Activated CD8-positive, alpha-beta memory T cell treated with anti-CD3 and anti-CD28 coated beads for 36 hours (primary cell): Measurements from ENCODE around the gene DPEP2NB. TPM values are rescaled to one million over a fixed set of nuclear protein-coding genes. Genes with fewer than 3 reads are reported as not detected.
"Not testable (repeated sequence)": the region's sequence is repeated elsewhere in the genome, so short reads cannot be mapped to it uniquely, and the experiment has no call there.

Experiments
- CTCF ChIA-PET: fragments of 350-600 bp; sonication (Branson Sonifier 250); formaldehyde crosslinking; loops from one replicate; lab custom pipeline; 2021; ENCODE audit warnings: antibody characterized with exemption; lab: Charles Lee
- POLR2A ChIA-PET: fragments of 350-600 bp; sonication (Branson Sonifier 250); formaldehyde crosslinking; loops from one replicate; lab custom pipeline; 2021; ENCODE audit warnings: antibody characterized with exemption; lab: Charles Lee
- total RNA-seq, 2 experiments: library from RNA; stranded (reverse); gene quantifications; one replicate each; pipeline ENCODE4 v1.2.3, GENCODE V29; 2021

DPEP2NB gene
- total RNA-seq, 2 experiments from 2014 or later, result not detected

GRCh38 chr16:68022728-68023537 lies 7.2 kb upstream of the DPEP2NB start, which contains the start of the genes DDX28 and DUS2:
DDX28 (minus strand) TSS chr16:68023232; CDS start chr16:68023202, 30 bp downstream.
DUS2 (plus strand) TSS chr16:68023284; CDS start chr16:68038024, 14,740 bp downstream.
- CTCF ChIA-PET, result interaction anchor here (0.7 to 2.3 kb wide), 16 partner anchors 13 to 183 kb away, joined by 3 to 8 read pairs (median 4); no protein-coding TSS in a partner anchor
- POLR2A ChIA-PET, result interaction anchor here (0.6 to 1.9 kb wide), 7 partner anchors 11 to 57 kb away, joined by 3 to 11 read pairs (median 5); partner anchors contain the start of gene DPEP2

GRCh38 chr16:68022278-68022727 lies 6.6 kb upstream of the DPEP2NB start:
- ChIA-PET POLR2A (interaction anchor here (0.6 to 1.9 kb wide), 5 partner anchors 10 to 58 kb away, joined by 4 to 11 read pairs (median 5); no protein-coding TSS in a partner anchor), CTCF (interaction anchor here (0.7 to 2.3 kb wide), 6 partner anchors 16 to 148 kb away, joined by 3 to 8 read pairs (median 4); no protein-coding TSS in a partner anchor)

GRCh38 chr16:68021490-68021889 lies 5.8 kb upstream of the DPEP2NB start:
- POLR2A ChIA-PET, result interaction anchor here (1.7 kb wide), 1 partner anchor 16 kb away, joined by 5 read pairs; no protein-coding TSS in a partner anchor
- CTCF ChIA-PET, result interaction anchor here (1.5 kb wide), 1 partner anchor 147 kb away, joined by 3 read pairs; no protein-coding TSS in a partner anchor

- ChIA-PET POLR2A (no interaction called here), CTCF (no interaction called here)
Measured at GRCh38 chr16:68019167-68019680, 3.5 kb upstream of the DPEP2NB start.

GRCh38 chr16:68013440-68013839 lies 2.3 kb downstream of the DPEP2NB start:
- ChIA-PET CTCF (interaction anchor here (1.2 kb wide), 1 partner anchor 15 kb away, joined by 3 read pairs; no protein-coding TSS in a partner anchor), POLR2A (no interaction called here)

GRCh38 chr16:68009872-68010271 lies 5.8 kb downstream of the DPEP2NB start:
- CTCF ChIA-PET, result interaction anchor here (1.5 kb wide), 1 partner anchor 7 kb away, joined by 3 read pairs; no protein-coding TSS in a partner anchor
- POLR2A ChIA-PET, result not testable (repeated sequence)

- ChIA-PET CTCF (interaction anchor here (1.6 kb wide), 1 partner anchor 10 kb away, joined by 4 read pairs; the partner anchor contains the start of gene DPEP2), POLR2A (no interaction called here)
Measured at GRCh38 chr16:68009157-68009735, 6.5 kb downstream of the DPEP2NB start.

GRCh38 chr16:68005786-68006286 lies 9.9 kb downstream of the DPEP2NB start:
- ChIA-PET CTCF (interaction anchor here (0.6 to 1.4 kb wide), 5 partner anchors 11 to 482 kb away, joined by 3 to 8 read pairs (median 4); partner anchors contain the start of genes DDX28, DUS2 and ESRP2), POLR2A (interaction anchor here (0.6 to 1.5 kb wide), 5 partner anchors 16 to 280 kb away, joined by 3 to 6 read pairs (median 3); partner anchors contain the start of genes DDX28 and DUS2)

GRCh38 chr16:68005211-68005610 lies 10.5 kb downstream of the DPEP2NB start:
- ChIA-PET POLR2A (interaction anchor here (0.6 to 1.5 kb wide), 4 partner anchors 17 to 280 kb away, joined by 3 to 6 read pairs (median 5); partner anchors contain the start of genes DDX28 and DUS2), CTCF (interaction anchor here (0.6 to 1.4 kb wide), 6 partner anchors 13 to 481 kb away, joined by 3 to 8 read pairs (median 4); partner anchors contain the start of genes DDX28, DUS2 and ESRP2)

GRCh38 chr16:68003031-68003430 lies 12.7 kb downstream of the DPEP2NB start:
- CTCF ChIA-PET, result interaction anchor here (0.7 to 1.1 kb wide), 3 partner anchors 8 to 37 kb away, joined by 3 read pairs; no protein-coding TSS in a partner anchor
- POLR2A ChIA-PET, result interaction anchor here (0.6 to 2.2 kb wide), 2 partner anchors 20 to 1624 kb away, joined by 3 to 11 read pairs; partner anchors contain the start of genes DDX28 and DUS2

- POLR2A ChIA-PET, result no interaction called here
Measured at GRCh38 chr16:68000450-68000849, 15.3 kb downstream of the DPEP2NB start.

GRCh38 chr16:67999985-68000384 lies 15.7 kb downstream of the DPEP2NB start:
- ChIA-PET POLR2A (no interaction called here), CTCF (interaction anchor here (0.7 kb wide), 1 partner anchor 1339 kb away, joined by 4 read pairs; no protein-coding TSS in a partner anchor)

More at GRCh38 chr16:68000450-68000849, 15.3 kb downstream of the DPEP2NB start:
- CTCF ChIA-PET, result interaction anchor here (0.7 to 1.8 kb wide), 2 partner anchors 41 to 1340 kb away, joined by 4 to 6 read pairs; no protein-coding TSS in a partner anchor

GRCh38 chr16:67998779-67999688 lies 16.7 kb downstream of the DPEP2NB start, which contains the start of gene DPEP2:
DPEP2 (minus strand) TSS chr16:67999484; CDS start chr16:67993212, 6,272 bp downstream.
- ChIA-PET POLR2A (interaction anchor here (0.6 to 1.4 kb wide), 3 partner anchors 24 to 1476 kb away, joined by 3 to 6 read pairs (median 3); partner anchors contain the start of genes DDX28 and DUS2), CTCF (interaction anchor here (0.6 to 1.4 kb wide), 4 partner anchors 10 to 58 kb away, joined by 3 to 5 read pairs (median 4); partner anchors contain the start of gene DPEP3)

- ChIA-PET CTCF (interaction anchor here (0.6 to 1.4 kb wide), 4 partner anchors 10 to 59 kb away, joined by 3 to 5 read pairs (median 4); partner anchors contain the start of gene DPEP3), POLR2A (interaction anchor here (0.5 to 1.4 kb wide), 4 partner anchors 25 to 1476 kb away, joined by 3 to 6 read pairs (median 3); partner anchors contain the start of genes DDX28 and DUS2)
Measured at GRCh38 chr16:67998231-67998778, 17.4 kb downstream of the DPEP2NB start.

- CTCF ChIA-PET, result interaction anchor here (1.2 kb wide), 1 partner anchor 26 kb away, joined by 3 read pairs; the partner anchor contains the start of genes DDX28 and DUS2
- POLR2A ChIA-PET, result no interaction called here
Measured at GRCh38 chr16:67996666-67997065, 19.0 kb downstream of the DPEP2NB start.

GRCh38 chr16:67995423-67995822 lies 20.3 kb downstream of the DPEP2NB start:
- POLR2A ChIA-PET, result no interaction called here

More at GRCh38 chr16:67995423-67995822, 20.3 kb downstream of the DPEP2NB start:
- CTCF ChIA-PET, result interaction anchor here (1.0 to 2.7 kb wide), 3 partner anchors 11 to 235 kb away, joined by 3 to 7 read pairs (median 4); no protein-coding TSS in a partner anchor
